K562 treated with DMSO at 1 percent for 12 hours (cell line): Measurements from ENCODE around the gene MAP3K10. TPM values are rescaled to one million over a fixed set of nuclear protein-coding genes. Genes with fewer than 3 reads are reported as not detected.

Experiments
- total RNA-seq: library from RNA; unstranded; fragments of 300-600 nt; gene quantifications from 2 replicates; pipeline ENCODE4 v1.2.3, GENCODE V29; 2022; ENCODE audit not compliant: insufficient read depth

MAP3K10 gene
- total RNA-seq: 13.6 and 16.6 TPM in 2 replicates

GRCh38 chr19:40190891-40191835 lies at the start of gene MAP3K10:
TSS of gene MAP3K10 (plus strand) at chr19:40191426. CDS start at chr19:40192032, 606 bp downstream.

GRCh38 chr19:40217934-40218890 lies 27.0 kb downstream of the MAP3K10 start, which contains the start of gene TTC9B:
TSS of gene TTC9B (minus strand) at chr19:40218384. CDS start at chr19:40218381, 3 bp downstream.

Other genes starting within 250 kb of the MAP3K10 start
- gene PSMC4, start 220.3 kb upstream of the MAP3K10 start, total RNA-seq: 120 and 143 TPM in 2 replicates
- gene ZNF546, start 194.4 kb upstream of the MAP3K10 start, total RNA-seq: 0.18 and 3.3 TPM in 2 replicates
- 2.6 and 10.7 TPM in 2 replicates for gene ZNF780B, start 135.2 kb upstream of the MAP3K10 start, total RNA-seq
- 21.2 and 22.3 TPM in 2 replicates for gene ZNF780A, start 100.5 kb upstream of the MAP3K10 start, total RNA-seq
- gene TTC9B, start 27.0 kb downstream of the MAP3K10 start, total RNA-seq: not detected in 2 replicates
- gene CCNP, start 35.3 kb downstream of the MAP3K10 start, total RNA-seq: not detected in 2 replicates
- 18.8 and 58.1 TPM in 2 replicates for gene AKT2, start 93.9 kb downstream of the MAP3K10 start, total RNA-seq
- gene C19orf47, start 157.0 kb downstream of the MAP3K10 start, total RNA-seq: 11.3 and 21.5 TPM in 2 replicates
- 635 and 828 TPM in 2 replicates for gene PLD3, start 157.3 kb downstream of the MAP3K10 start, total RNA-seq
- gene HIPK4, start 198.8 kb downstream of the MAP3K10 start, total RNA-seq: 1.00 TPM in 1 of 2 replicates, not detected in the other
- gene PRX, start 222.0 kb downstream of the MAP3K10 start, total RNA-seq: 4.7 and 6.4 TPM in 2 replicates
- 35.0 and 44.4 TPM in 2 replicates for gene SERTAD1, start 234.6 kb downstream of the MAP3K10 start, total RNA-seq